ENCODE data around the gene TAF5L. TPM values are rescaled to one million over a fixed set of nuclear protein-coding genes. Genes with fewer than 3 reads are reported as not detected.
A peak's percentile ranks its signal among the peaks of the same experiment; 100 is the strongest.

Gene TAF5L
- total and polyA plus RNA-seq, 2 of the 8 experiments (the other 6 are each of a cell fraction or from before 2014, with no cell fraction given): 17.7 to 23.3 TPM

DNA sequence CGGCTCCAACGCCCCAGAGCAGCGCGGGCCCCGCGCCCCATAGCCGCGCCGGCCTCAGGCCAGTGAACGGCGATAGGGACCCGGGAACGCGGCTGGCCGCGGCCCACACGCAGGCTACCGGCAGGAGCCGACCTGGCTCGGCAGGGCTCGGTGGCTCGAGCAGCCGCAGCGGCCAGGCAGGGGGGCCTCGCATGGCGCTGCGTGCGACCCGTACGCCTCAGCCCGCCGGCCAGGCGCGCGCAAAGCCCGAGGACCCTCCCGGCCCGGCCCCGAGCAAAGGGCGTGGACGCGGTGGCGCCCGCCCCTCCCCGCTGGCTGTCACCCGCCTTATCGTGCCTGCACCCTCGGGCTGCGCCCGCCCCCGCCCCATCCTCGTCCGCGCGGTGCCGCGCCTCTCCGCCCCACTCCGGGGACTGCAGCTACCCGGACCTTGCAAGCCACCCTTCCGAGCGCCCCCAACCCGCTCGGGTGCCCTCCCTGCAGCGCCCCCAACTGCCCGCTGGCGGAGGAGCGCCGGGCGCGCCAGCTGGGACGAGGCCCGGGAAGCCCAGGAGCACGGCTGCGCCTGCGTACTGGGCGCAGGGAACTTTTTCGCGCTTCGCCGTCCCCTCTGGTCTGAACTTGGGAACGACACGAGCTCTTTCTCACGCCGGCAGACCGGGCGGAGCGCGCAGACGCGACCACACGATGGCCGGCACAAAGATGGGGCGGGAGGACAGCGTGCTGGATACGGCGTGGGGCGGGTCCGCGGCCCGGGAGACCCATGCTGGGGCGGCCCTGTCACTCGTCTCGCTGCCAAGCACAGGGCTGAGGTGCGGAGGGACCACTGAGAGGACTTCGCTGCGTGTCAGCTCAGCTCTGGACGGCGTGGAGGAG is 67.2 kb downstream of the TAF5L start, which contains the start of gene ABCB10 (continued):
- TF ChIP-seq SAP30 (IDR thresholded peaks at IDR 0.05; ENCODE audit: insufficient read depth, insufficient replicate concordance, low read length) (no peak), HDAC2 (IDR thresholded peaks at IDR 0.05; ENCODE audit: borderline replicate concordance in 1 of 2, low read depth in 2 of 2, low read length in 2 of 2) (peak; percentile 49 to 94; a peak in 3 of 4 replicates), POU5F1 (IDR thresholded peaks at IDR 0.05; ENCODE audit: low read depth, low read length) (no peak), BCL11A (IDR thresholded peaks at IDR 0.05; ENCODE audit: low read depth in 2 of 2, low read length in 2 of 2) (no peak), CHD2 (IDR thresholded peaks at IDR 0.05; ENCODE audit: low read length) (no peak), SP4 (IDR thresholded peaks at IDR 0.05; ENCODE audit: low read length) (peak; percentile 81), RBBP5 (IDR thresholded peaks at IDR 0.05; ENCODE audit: borderline replicate concordance, low read depth, low read length) (peak; percentile 56; the same call in 1 of the 2 replicates), RNF2 (IDR thresholded peaks at IDR 0.05; ENCODE audit: borderline replicate concordance, low read depth, low read length, missing control alignments, poor library complexity, severe bottlenecking) (no peak), BACH1 (IDR thresholded peaks at IDR 0.05; ENCODE audit: low read length) (0 out of 2 replicates have a peak, but pooled peaks have one; percentile 4), MAFK (IDR thresholded peaks at IDR 0.05; ENCODE audit: low read depth, low read length) (no peak), CEBPB (IDR thresholded peaks at IDR 0.05; ENCODE audit: low read depth, low read length) (no peak), NRF1 (IDR thresholded peaks at IDR 0.05; ENCODE audit: low read depth, low read length) (peak; percentile 91), KDM4A (IDR thresholded peaks at IDR 0.05; ENCODE audit: low read depth, low read length, severe bottlenecking) (peak; percentile 53), SIN3A (conservative IDR thresholded peaks at IDR 0.05 in 1 of 2, IDR thresholded peaks at IDR 0.05 in 1 of 2; ENCODE audit: low read depth in 1 of 2, low read length in 2 of 2) (peak in 1 of 2 experiments; percentile 25; a peak in 1 of 4 replicates)
- TF ChIP-seq, protein P1, sequence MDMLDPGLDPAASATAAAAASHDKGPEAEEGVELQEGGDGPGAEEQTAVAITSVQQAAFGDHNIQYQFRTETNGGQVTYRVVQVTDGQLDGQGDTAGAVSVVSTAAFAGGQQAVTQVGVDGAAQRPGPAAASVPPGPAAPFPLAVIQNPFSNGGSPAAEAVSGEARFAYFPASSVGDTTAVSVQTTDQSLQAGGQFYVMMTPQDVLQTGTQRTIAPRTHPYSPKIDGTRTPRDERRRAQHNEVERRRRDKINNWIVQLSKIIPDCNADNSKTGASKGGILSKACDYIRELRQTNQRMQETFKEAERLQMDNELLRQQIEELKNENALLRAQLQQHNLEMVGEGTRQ (IDR thresholded peaks at IDR 0.05; ENCODE audit: low read length): 0 out of 2 replicates have a peak, but pooled peaks have one; percentile 20
- TF ChIP-seq, protein P2, sequence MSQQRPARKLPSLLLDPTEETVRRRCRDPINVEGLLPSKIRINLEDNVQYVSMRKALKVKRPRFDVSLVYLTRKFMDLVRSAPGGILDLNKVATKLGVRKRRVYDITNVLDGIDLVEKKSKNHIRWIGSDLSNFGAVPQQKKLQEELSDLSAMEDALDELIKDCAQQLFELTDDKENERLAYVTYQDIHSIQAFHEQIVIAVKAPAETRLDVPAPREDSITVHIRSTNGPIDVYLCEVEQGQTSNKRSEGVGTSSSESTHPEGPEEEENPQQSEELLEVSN (IDR thresholded peaks at IDR 0.05): peak; percentile 49; the same call in 1 of the 2 replicates
